Endodermal cell (in vitro differentiated cells): ENCODE results near the gene CENPN. TPM values are rescaled to one million over a fixed set of nuclear protein-coding genes. Genes with fewer than 3 reads are reported as not detected.

Source experiments
- DNase-seq: peaks from one replicate; pipeline ENCODE4 v3.0.0-alpha.2; 2017
- H3K27ac ChIP-seq: 2 replicates; pipeline ENCODE4 v1.5.1; 2013; ENCODE audit warnings: mild to moderate bottlenecking, low read depth, low read length, moderate library complexity
- H3K27me3 ChIP-seq: 2 replicates; pipeline ENCODE4 v1.6.1; 2013; ENCODE audit warnings: mild to moderate bottlenecking, low read length, moderate library complexity; ENCODE audit not compliant: insufficient read depth, control insufficient read depth, poor library complexity, severe bottlenecking
- H3K36me3 ChIP-seq: 2 replicates; pipeline ENCODE4 v1.7.0; 2013; ENCODE audit warnings: mild to moderate bottlenecking, low read length, moderate library complexity; ENCODE audit not compliant: control insufficient read depth, insufficient read depth
- H3K4me1 ChIP-seq: one replicate; pipeline ENCODE4 v1.7.0; 2013; ENCODE audit warnings: low read length; ENCODE audit not compliant: control insufficient read depth, insufficient read depth
- H3K4me3 ChIP-seq: 2 replicates; pipeline ENCODE4 v1.5.1; 2013; ENCODE audit warnings: mild to moderate bottlenecking, low read length, moderate library complexity
- H3K9ac ChIP-seq: 2 replicates; pipeline ENCODE4 v1.6.1; 2013; ENCODE audit warnings: mild to moderate bottlenecking, low read length, moderate library complexity; ENCODE audit not compliant: poor library complexity, severe bottlenecking; ENCODE audit errors: extremely low read depth
- H3K9me3 ChIP-seq: 2 replicates; pipeline ENCODE4 v1.6.1; 2013; ENCODE audit warnings: mild to moderate bottlenecking, low read length, moderate library complexity; ENCODE audit not compliant: control insufficient read depth
- H3K27ac Mint-ChIP-seq: 2 replicates; pipeline ENCODE4 v1.8.0; 2020; ENCODE audit warnings: mixed read lengths
- H3K27me3 Mint-ChIP-seq: 2 replicates; pipeline ENCODE4 v1.8.0; 2021; ENCODE audit warnings: mild to moderate bottlenecking, mixed read lengths; ENCODE audit not compliant: insufficient read depth
- H3K36me3 Mint-ChIP-seq: 2 replicates; pipeline ENCODE4 v1.8.0; 2020; ENCODE audit warnings: low read depth, mixed read lengths
- H3K4me1 Mint-ChIP-seq: 2 replicates; pipeline ENCODE4 v1.8.0; 2020; ENCODE audit warnings: mixed read lengths
- H3K4me3 Mint-ChIP-seq: 2 replicates; pipeline ENCODE4 v1.8.0; 2020; ENCODE audit warnings: mild to moderate bottlenecking, moderate library complexity, mixed read lengths
- H3K9me3 Mint-ChIP-seq: 2 replicates; pipeline ENCODE4 v1.8.0; 2020; ENCODE audit warnings: mild to moderate bottlenecking, mixed read lengths
- CTCF ChIP-seq: fragments of 200-600 bp; sonication (generic); conservative IDR thresholded peaks from 2 replicates; pipeline ENCODE4 v1.5.0; 2021; ENCODE audit warnings: antibody characterized with exemption, mild to moderate bottlenecking
- WGBS, 2 experiments: methylation state at CpG; one replicate each; pipeline versions ENCODE4 v1.1.5 to v1.1.7; 2013; ENCODE audit warnings: missing lambda C conversion rate in 2 of 2, mixed read lengths in 1 of 2; ENCODE audit not compliant: insufficient coverage in 1 of 2, insufficient read length in 1 of 2; 5-methylcytosine and 5-hydroxymethylcytosine counted together
- total RNA-seq, 2 donors: library from RNA; stranded (reverse); fragmentation: NEBNext Ultra II Directional in 1 of 2; extraction: Animal tissue kit (Norgen Biotek cat#: 25700) in 1 of 2; gene quantifications; 2 replicates in 1 of 2; 3 replicates in 1 of 2; pipeline ENCODE4 v1.2.1, GENCODE V29; 2021

Gene CENPN
- total RNA-seq, 2 donors from 2014 or later, result 45.1 to 52.8 TPM

- peaks cover 12% of the 10 kb centered on the region for H3K36me3 Mint-ChIP-seq
- no peaks in the 10 kb centered on the region for H3K27me3 Mint-ChIP-seq
- no peaks in the 10 kb centered on the region for H3K4me1 ChIP-seq
- no peaks in the 10 kb centered on the region for H3K9me3 ChIP-seq
- no peak for TF ChIP-seq CTCF
- no peak overlapping the region for H3K27ac ChIP-seq
- H3K4me1 Mint-ChIP-seq, result peaks cover 10% of the 10 kb centered on the region
- H3K27ac Mint-ChIP-seq, result no peak overlapping the region
- no peaks in the 10 kb centered on the region for H3K9me3 Mint-ChIP-seq
- H3K4me3 Mint-ChIP-seq, result no peak overlapping the region
- DNase-seq, result no peak
- WGBS, 2 experiments, result 91 to 92% methylated on average over 2 to 3 of the region's 4 CpGs
- no peak overlapping the region for H3K9ac ChIP-seq
- H3K27me3 ChIP-seq, result no peaks in the 10 kb centered on the region
- H3K4me3 ChIP-seq, result no peak overlapping the region
- peaks cover 16% of the 10 kb centered on the region for H3K36me3 ChIP-seq
Observed at GRCh38 chr16:80973991-80974390, 33.0 kb upstream of the CENPN start.

- peak; percentile 73 for DNase-seq
- Histone ChIP-seq H3K4me3 (no peak overlapping the region), H3K9me3 (no peaks in the 10 kb centered on the region), H3K27me3 (no peaks in the 10 kb centered on the region), H3K9ac (no peak overlapping the region), H3K27ac (no peak overlapping the region), H3K36me3 (peaks cover 19% of the 10 kb centered on the region), H3K4me1 (no peaks in the 10 kb centered on the region)
- no peak overlapping the region for H3K4me3 Mint-ChIP-seq
- H3K4me1 Mint-ChIP-seq, result peaks cover 9% of the 10 kb centered on the region
- no peaks in the 10 kb centered on the region for H3K9me3 Mint-ChIP-seq
- peaks cover 16% of the 10 kb centered on the region for H3K36me3 Mint-ChIP-seq
- 85 to 86% methylated on average over 2 to 6 of the region's 6 CpGs for WGBS, 2 experiments
- H3K27ac Mint-ChIP-seq, result peak overlapping the region; percentile 54
- H3K27me3 Mint-ChIP-seq, result no peaks in the 10 kb centered on the region
- TF ChIP-seq CTCF, result peak; percentile 80
Observed at GRCh38 chr16:80974649-80975376, 32.2 kb upstream of the CENPN start.

- peaks cover 9% of the 10 kb centered on the region for H3K4me1 Mint-ChIP-seq
- H3K9me3 Mint-ChIP-seq, result no peaks in the 10 kb centered on the region
- no peak overlapping the region for H3K27ac Mint-ChIP-seq
Observed at GRCh38 chr16:80976946-80977345, 30.1 kb upstream of the CENPN start.

More at GRCh38 chr16:80976946-80977345, 30.1 kb upstream of the CENPN start:
- 87 to 88% methylated on average over 1 of the region's 1 CpG for WGBS, 2 experiments
- TF ChIP-seq CTCF, result no peak
- Histone ChIP-seq H3K27me3 (no peaks in the 10 kb centered on the region), H3K27ac (no peak overlapping the region), H3K4me3 (no peak overlapping the region), H3K9me3 (no peaks in the 10 kb centered on the region), H3K9ac (no peak overlapping the region), H3K36me3 (peaks cover 22% of the 10 kb centered on the region), H3K4me1 (no peaks in the 10 kb centered on the region)
- no peak overlapping the region for H3K4me3 Mint-ChIP-seq
- no peaks in the 10 kb centered on the region for H3K27me3 Mint-ChIP-seq
- no peak for DNase-seq
- H3K36me3 Mint-ChIP-seq, result peaks cover 26% of the 10 kb centered on the region
